GM12878 (cell line): ENCODE results near the gene CFAP299.

Source experiments
- EZH2 ChIP-seq: IDR thresholded peaks from 2 replicates; pipeline ENCODE4 v1.6.1; 2012; ENCODE audit warnings: low read depth, mild to moderate bottlenecking, control low read depth, inconsistent platforms, low read length, borderline replicate concordance; ENCODE audit not compliant: control insufficient read depth
- POLR2A ChIP-seq: IDR thresholded peaks from 2 replicates; pipeline ENCODE4 v1.6.1; 2011; ENCODE audit warnings: low read depth, mild to moderate bottlenecking, low read length
- RAD21 ChIP-seq: IDR thresholded peaks from 2 replicates; pipeline ENCODE4 v1.6.1; 2011; ENCODE audit warnings: mild to moderate bottlenecking, low read depth, low read length, moderate library complexity; ENCODE audit not compliant: insufficient read depth
- TF ChIP-seq, protein P1 (sequence below), 3 experiments: IDR thresholded peaks in 2 of 3; conservative IDR thresholded peaks in 1 of 3; 2 replicates each; pipeline ENCODE4 v1.5.1; 2011; ENCODE audit warnings: low read depth in 3 of 3, low read length in 3 of 3, mild to moderate bottlenecking in 3 of 3, control low read depth in 2 of 3, moderate library complexity in 2 of 3, inconsistent platforms in 1 of 3, mixed read lengths in 1 of 3; ENCODE audit not compliant: control insufficient read depth in 2 of 3, insufficient read depth in 1 of 3; ENCODE audit errors: extremely low read depth in 1 of 3
- TF ChIP-seq, protein P2 (sequence below): fragments of 450-650 bp; formaldehyde crosslinking; IDR thresholded peaks from 2 replicates; pipeline ENCODE4 v1.4.0; 2022; ENCODE audit warnings: mild to moderate bottlenecking, moderate library complexity

DNA sequence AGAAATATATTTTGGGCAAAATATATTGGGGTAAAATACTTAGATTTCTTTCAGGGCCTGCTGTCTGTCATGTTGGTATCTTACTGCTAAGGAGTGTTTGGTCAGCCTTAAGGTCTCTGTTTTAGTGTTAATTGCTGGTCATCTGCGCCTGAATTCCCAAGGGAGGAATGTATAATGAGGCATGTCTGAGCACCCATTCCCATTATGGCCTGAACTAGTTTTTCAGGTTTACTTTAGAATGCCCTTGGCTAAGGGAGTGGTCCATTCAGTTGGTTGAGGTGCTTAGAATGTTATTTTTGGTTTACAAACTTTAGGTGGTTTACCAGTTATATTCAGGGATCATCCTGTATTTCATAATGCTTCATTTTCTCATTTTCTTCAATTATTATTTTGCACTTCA is 125.9 kb downstream of the CFAP299 start:
- TF ChIP-seq RAD21 (no peak), EZH2 (no peak), POLR2A (no peak)
- TF ChIP-seq, protein P1, sequence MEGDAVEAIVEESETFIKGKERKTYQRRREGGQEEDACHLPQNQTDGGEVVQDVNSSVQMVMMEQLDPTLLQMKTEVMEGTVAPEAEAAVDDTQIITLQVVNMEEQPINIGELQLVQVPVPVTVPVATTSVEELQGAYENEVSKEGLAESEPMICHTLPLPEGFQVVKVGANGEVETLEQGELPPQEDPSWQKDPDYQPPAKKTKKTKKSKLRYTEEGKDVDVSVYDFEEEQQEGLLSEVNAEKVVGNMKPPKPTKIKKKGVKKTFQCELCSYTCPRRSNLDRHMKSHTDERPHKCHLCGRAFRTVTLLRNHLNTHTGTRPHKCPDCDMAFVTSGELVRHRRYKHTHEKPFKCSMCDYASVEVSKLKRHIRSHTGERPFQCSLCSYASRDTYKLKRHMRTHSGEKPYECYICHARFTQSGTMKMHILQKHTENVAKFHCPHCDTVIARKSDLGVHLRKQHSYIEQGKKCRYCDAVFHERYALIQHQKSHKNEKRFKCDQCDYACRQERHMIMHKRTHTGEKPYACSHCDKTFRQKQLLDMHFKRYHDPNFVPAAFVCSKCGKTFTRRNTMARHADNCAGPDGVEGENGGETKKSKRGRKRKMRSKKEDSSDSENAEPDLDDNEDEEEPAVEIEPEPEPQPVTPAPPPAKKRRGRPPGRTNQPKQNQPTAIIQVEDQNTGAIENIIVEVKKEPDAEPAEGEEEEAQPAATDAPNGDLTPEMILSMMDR (IDR thresholded peaks at IDR 0.05 in 2 of 3, conservative IDR thresholded peaks at IDR 0.05 in 1 of 3; ENCODE audit: control insufficient read depth in 2 of 3, extremely low read depth in 1 of 3, insufficient read depth in 1 of 3, low read depth in 3 of 3, low read length in 3 of 3), result no peak
- TF ChIP-seq, protein P2, sequence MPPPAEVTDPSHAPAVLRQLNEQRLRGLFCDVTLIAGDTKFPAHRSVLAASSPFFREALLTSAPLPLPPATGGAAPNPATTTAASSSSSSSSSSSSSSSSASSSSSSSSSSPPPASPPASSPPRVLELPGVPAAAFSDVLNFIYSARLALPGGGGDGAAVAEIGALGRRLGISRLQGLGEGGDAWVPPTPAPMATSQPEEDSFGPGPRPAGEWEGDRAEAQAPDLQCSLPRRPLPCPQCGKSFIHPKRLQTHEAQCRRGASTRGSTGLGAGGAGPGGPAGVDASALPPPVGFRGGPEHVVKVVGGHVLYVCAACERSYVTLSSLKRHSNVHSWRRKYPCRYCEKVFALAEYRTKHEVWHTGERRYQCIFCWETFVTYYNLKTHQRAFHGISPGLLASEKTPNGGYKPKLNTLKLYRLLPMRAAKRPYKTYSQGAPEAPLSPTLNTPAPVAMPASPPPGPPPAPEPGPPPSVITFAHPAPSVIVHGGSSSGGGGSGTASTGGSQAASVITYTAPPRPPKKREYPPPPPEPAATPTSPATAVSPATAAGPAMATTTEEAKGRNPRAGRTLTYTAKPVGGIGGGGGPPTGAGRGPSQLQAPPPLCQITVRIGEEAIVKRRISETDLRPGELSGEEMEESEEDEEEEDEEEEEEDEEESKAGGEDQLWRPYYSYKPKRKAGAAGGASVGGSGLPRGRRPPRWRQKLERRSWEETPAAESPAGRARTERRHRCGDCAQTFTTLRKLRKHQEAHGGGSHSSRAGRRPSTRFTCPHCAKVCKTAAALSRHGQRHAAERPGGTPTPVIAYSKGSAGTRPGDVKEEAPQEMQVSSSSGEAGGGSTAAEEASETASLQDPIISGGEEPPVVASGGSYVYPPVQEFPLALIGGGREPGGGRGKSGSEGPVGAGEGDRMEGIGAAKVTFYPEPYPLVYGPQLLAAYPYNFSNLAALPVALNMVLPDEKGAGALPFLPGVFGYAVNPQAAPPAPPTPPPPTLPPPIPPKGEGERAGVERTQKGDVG (CRISPR knock-in tag), result no peak
